OCI-LY3 (cell line): ENCODE data around the gene UGCG.

ENCODE experiments used
- H2AFZ ChIP-seq: fragments of 200-600, 300-600 bp; shearing (Covaris generic); 2 replicates; pipeline ENCODE4 v1.6.0; 2014; ENCODE audit warnings: antibody characterized with exemption, low read depth, low read length
- H3K27ac ChIP-seq: fragments of 200-600, 300-600 bp; sonication (generic); 2 replicates; pipeline ENCODE4 v1.5.1; 2014; ENCODE audit warnings: mild to moderate bottlenecking, low read length, moderate library complexity, mixed read lengths
- H3K27me3 ChIP-seq: fragments of 200-600, 300-600 bp; sonication (generic); 2 replicates; pipeline ENCODE4 v1.6.1; 2014; ENCODE audit warnings: low read depth, low read length, mixed read lengths
- H3K36me3 ChIP-seq: fragments of 200-600, 300-600 bp; sonication (generic); replicated peaks from 2 replicates; pipeline ENCODE3; 2014; ENCODE audit warnings: low read depth, low read length, mixed read lengths
- H3K4me1 ChIP-seq: fragments of 300-600, 200-600 bp; sonication (generic); 2 replicates; pipeline ENCODE4 v1.6.1; 2014; ENCODE audit warnings: low read length, mixed read lengths
- H3K4me2 ChIP-seq: fragments of 200-600, 300-600 bp; sonication (generic); 2 replicates; pipeline ENCODE4 v1.6.1; 2014; ENCODE audit warnings: low read length, mixed read lengths
- H3K4me3 ChIP-seq: fragments of 300-600, 200-600 bp; sonication (generic); 2 replicates; pipeline ENCODE4 v1.5.1; 2014; ENCODE audit warnings: antibody characterized with exemption, mild to moderate bottlenecking, low read length, moderate library complexity
- H3K79me2 ChIP-seq: fragments of 300-600, 200-600 bp; shearing (Covaris generic); 2 replicates; pipeline ENCODE4 v1.6.1; 2014; ENCODE audit warnings: mild to moderate bottlenecking, low read length, mixed read lengths
- H3K9ac ChIP-seq: fragments of 300-600, 200-600 bp; shearing (Covaris generic); 2 replicates; pipeline ENCODE4 v1.6.0; 2014; ENCODE audit warnings: mild to moderate bottlenecking, low read length, moderate library complexity
- H3K9me3 ChIP-seq: fragments of 200-600, 300-600 bp; shearing (Covaris generic); 2 replicates; pipeline ENCODE4 v1.6.1; 2014; ENCODE audit warnings: low read length, mixed read lengths; ENCODE audit not compliant: insufficient read depth
- H4K20me1 ChIP-seq: fragments of 200-600, 300-600 bp; sonication (generic); 2 replicates; pipeline ENCODE4 v1.6.1; 2016; ENCODE audit warnings: low read length, mixed read lengths; ENCODE audit not compliant: insufficient read depth
- CTCF ChIP-seq: fragments of 200-600, 300-600 bp; sonication (generic); IDR thresholded peaks from 2 replicates; pipeline ENCODE4 v1.5.1; 2014; ENCODE audit warnings: antibody characterized with exemption, low read length, low read depth
- EZH2phosphoT487 ChIP-seq: fragments of 200-600 bp; shearing (Covaris generic); IDR thresholded peaks from 2 replicates; pipeline ENCODE4 v1.6.1; 2018; ENCODE audit warnings: antibody characterized with exemption, mixed run types, low read depth

UGCG gene

DNA sequence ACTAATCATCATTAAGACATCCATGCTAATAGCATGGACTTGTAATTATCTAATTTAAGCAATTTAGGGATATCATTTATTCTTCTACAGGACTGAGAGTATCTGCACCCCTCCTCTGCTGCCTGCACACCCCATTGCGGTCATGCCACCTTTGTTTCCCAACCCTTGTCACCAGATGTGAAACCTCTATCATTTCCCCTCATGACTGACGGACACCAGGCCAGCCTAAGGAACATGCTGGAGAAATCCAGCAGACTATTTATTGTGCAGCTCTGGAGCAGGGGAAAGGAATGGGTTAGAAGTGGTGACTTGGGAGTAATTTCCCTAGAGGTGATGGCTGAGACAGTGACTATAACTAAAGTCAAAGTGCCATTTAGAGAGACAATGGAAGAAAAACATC lies 40.7 kb downstream of the UGCG start:
- peak overlapping the region; percentile 28 for H3K4me2 ChIP-seq
- peaks cover 18% of the 10 kb centered on the region for H3K4me1 ChIP-seq
- H2AFZ ChIP-seq: no peak overlapping the region
- no peak overlapping the region for H3K4me3 ChIP-seq
- no peaks in the 10 kb centered on the region for H4K20me1 ChIP-seq
- H3K27me3 ChIP-seq: no peaks in the 10 kb centered on the region
- H3K79me2 ChIP-seq: no peaks in the 10 kb centered on the region
- TF ChIP-seq CTCF: no peak
- TF ChIP-seq EZH2phosphoT487: no peak
- H3K9me3 ChIP-seq: no peaks in the 10 kb centered on the region
- peaks cover 42% of the 10 kb centered on the region for H3K36me3 ChIP-seq
- H3K9ac ChIP-seq: no peak overlapping the region
- H3K27ac ChIP-seq: peak overlapping the region; percentile 34; the same call in 1 of the 2 replicates

GRCh38 chr9:111937781-111938426 lies 41.3 kb downstream of the UGCG start:
- Histone ChIP-seq H3K27me3 (no peaks in the 10 kb centered on the region), H3K4me2 (peak overlapping the region; percentile 28), H3K4me1 (peaks cover 17% of the 10 kb centered on the region), H3K4me3 (peak overlapping the region; percentile 8; the same call in 1 of the 2 replicates), H3K27ac (peak overlapping the region; percentile 34), H3K9me3 (no peaks in the 10 kb centered on the region), H3K79me2 (no peaks in the 10 kb centered on the region), H3K9ac (peak overlapping the region; percentile 7; the same call in 1 of the 2 replicates), H2AFZ (no peak overlapping the region), H4K20me1 (no peaks in the 10 kb centered on the region), H3K36me3 (peaks cover 37% of the 10 kb centered on the region)
- TF ChIP-seq CTCF: no peak

DNA sequence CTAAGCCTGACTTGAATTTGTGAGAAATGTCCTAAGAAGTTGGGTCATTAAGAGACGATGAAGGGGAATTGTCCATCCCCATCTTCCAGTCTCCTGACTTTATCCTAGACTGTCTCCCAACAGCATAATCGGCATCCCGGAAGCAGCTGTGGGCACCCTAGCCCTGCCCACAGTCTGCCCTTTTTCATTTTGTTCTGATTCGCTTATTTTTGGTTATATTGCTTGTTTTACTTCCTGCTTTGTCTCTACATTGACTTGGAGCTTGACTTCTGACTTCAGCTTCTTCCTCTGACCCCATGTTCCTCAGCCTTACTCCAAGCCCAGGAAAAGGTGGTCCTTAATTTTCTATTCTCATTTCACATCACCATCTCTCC lies 41.8 kb downstream of the UGCG start:
- H2AFZ ChIP-seq: no peak overlapping the region
- TF ChIP-seq EZH2phosphoT487 (no peak), CTCF (no peak)
- peak overlapping the region; percentile 34 for H3K27ac ChIP-seq
- no peaks in the 10 kb centered on the region for H3K9me3 ChIP-seq
- peaks cover 20% of the 10 kb centered on the region for H3K4me1 ChIP-seq
- H3K36me3 ChIP-seq: peaks cover 34% of the 10 kb centered on the region
- H3K4me3 ChIP-seq: 0 out of 2 replicates have a peak overlapping the region, but pooled peaks have one; percentile 8
- H3K27me3 ChIP-seq: no peaks in the 10 kb centered on the region
- H4K20me1 ChIP-seq: no peaks in the 10 kb centered on the region
- peak overlapping the region; percentile 7; the same call in 1 of the 2 replicates for H3K9ac ChIP-seq
- H3K4me2 ChIP-seq: peak overlapping the region; percentile 28
- H3K79me2 ChIP-seq: no peaks in the 10 kb centered on the region

GRCh38 chr9:111939322-111939721 lies 42.7 kb downstream of the UGCG start:
- Histone ChIP-seq H4K20me1 (no peaks in the 10 kb centered on the region), H2AFZ (no peak overlapping the region), H3K4me1 (peaks cover 26% of the 10 kb centered on the region), H3K79me2 (no peaks in the 10 kb centered on the region), H3K4me3 (no peak overlapping the region), H3K9ac (no peak overlapping the region), H3K27me3 (no peaks in the 10 kb centered on the region), H3K36me3 (peaks cover 25% of the 10 kb centered on the region), H3K27ac (no peak overlapping the region), H3K4me2 (no peak overlapping the region), H3K9me3 (no peaks in the 10 kb centered on the region)
- TF ChIP-seq EZH2phosphoT487 (no peak), CTCF (no peak)
